IPS-NIHi7 (cell line): ENCODE data around the gene FOSB.

Source experiments
- DNase-seq: peaks from one replicate; pipeline ENCODE4 v3.0.0; 2012; ENCODE audit warnings: mixed read lengths; ENCODE audit errors: extremely low spot score

The FOSB gene

GRCh38 chr19:45484273-45484945, 16.6 kb downstream of the FOSB start:
- no peak for DNase-seq

GRCh38 chr19:45485305-45486077, 17.7 kb downstream of the FOSB start:
- DNase-seq, result peak; percentile 87

- no peak for DNase-seq
Measured at GRCh38 chr19:45488708-45489107, 20.9 kb downstream of the FOSB start.

- no peak for DNase-seq
Measured at GRCh38 chr19:45489216-45489855, 21.5 kb downstream of the FOSB start.

- DNase-seq, result no peak
Measured at GRCh38 chr19:45492137-45492626, 24.4 kb downstream of the FOSB start.

- peak; percentile 75 for DNase-seq
Measured at GRCh38 chr19:45492627-45493470, 25.1 kb downstream of the FOSB start.

- DNase-seq, result no peak
Measured at GRCh38 chr19:45494261-45494916, 26.6 kb downstream of the FOSB start.

GRCh38 chr19:45495178-45495577, 27.4 kb downstream of the FOSB start:
- no peak for DNase-seq

- peak; percentile 58 for DNase-seq
Measured at GRCh38 chr19:45496349-45496953, 28.7 kb downstream of the FOSB start.

GRCh38 chr19:45497791-45498190, 30.0 kb downstream of the FOSB start:
- DNase-seq, result no peak

- DNase-seq, result no peak
Measured at GRCh38 chr19:45498411-45499195, 30.8 kb downstream of the FOSB start, which contains the start of gene PPM1N. TSS of gene PPM1N (plus strand) at chr19:45498443. CDS start at chr19:45498473, 30 bp downstream.

- DNase-seq, result peak; percentile 75
Measured at GRCh38 chr19:45499196-45500180, 31.7 kb downstream of the FOSB start.

GRCh38 chr19:45500918-45501729, 33.3 kb downstream of the FOSB start:
- DNase-seq, result no peak

- DNase-seq, result peak; percentile 42
Measured at GRCh38 chr19:45501730-45502014, 33.9 kb downstream of the FOSB start.

GRCh38 chr19:45502111-45502510, 34.3 kb downstream of the FOSB start:
- DNase-seq, result no peak

GRCh38 chr19:45503909-45504308, 36.1 kb downstream of the FOSB start:
- DNase-seq, result no peak

- no peak for DNase-seq
Measured at GRCh38 chr19:45505151-45505995, 37.6 kb downstream of the FOSB start.
